Posterior cingulate gyrus (tissue), 11 donors: ENCODE results near the gene LRRC37A2.
"Not testable (repeated sequence)": the region's sequence is repeated elsewhere in the genome, so short reads cannot be mapped to it uniquely, and the experiment has no call there.

Experiments
- DNase-seq, 10 donors: peaks; one replicate each; pipeline versions ENCODE4 v3.0.0 to v3.0.0-alpha.2; 2020 to 2021; ENCODE audit warnings: mixed read lengths in 3 of 10
- intact Hi-C: fragments of 100-400 bp; cut with DNase I; formaldehyde crosslinking; loops from one replicate; pipeline ENCODE4 v1.15.1; 2023

Gene LRRC37A2

GRCh38 chr17:46590157-46591146, 78.2 kb downstream of the LRRC37A2 start, which contains the start of gene NSF:
Gene NSF, plus strand, starts transcription at chr17:46590669. Its CDS starts 107 bp downstream, at chr17:46590776.
- intact Hi-C loops, DNase-seq: not testable (repeated sequence)

- intact Hi-C loops, DNase-seq: not testable (repeated sequence)
Measured at GRCh38 chr17:46591332-46591731, 79.1 kb downstream of the LRRC37A2 start.

GRCh38 chr17:46598344-46598931, 86.2 kb downstream of the LRRC37A2 start:
- DNase-seq, intact Hi-C loops: not testable (repeated sequence)

GRCh38 chr17:46600767-46601166, 88.5 kb downstream of the LRRC37A2 start:
- intact Hi-C loops, DNase-seq: not testable (repeated sequence)

- DNase-seq, intact Hi-C loops: not testable (repeated sequence)
Measured at GRCh38 chr17:46603125-46603524, 90.9 kb downstream of the LRRC37A2 start.
